Mucosa of gallbladder (tissue), 1 donor: Measurements from ENCODE around the gene PLGLB2. TPM values are rescaled to one million over a fixed set of nuclear protein-coding genes. Genes with fewer than 3 reads are reported as not detected.
"Not testable (repeated sequence)": the region's sequence is repeated elsewhere in the genome, so short reads cannot be mapped to it uniquely, and the experiment has no call there.

Source experiments
- DNase-seq: peaks from one replicate; pipeline ENCODE4 v3.0.0-alpha.2; 2020; ENCODE audit warnings: low spot score
- total RNA-seq: library from RNA; stranded (reverse); gene quantifications from one replicate; pipeline ENCODE4 v1.2.1, GENCODE V29; 2021
- donor health status: DM: no; HTN: no; CAD: no.

PLGLB2 gene
- total RNA-seq: 1.6 TPM

DNA sequence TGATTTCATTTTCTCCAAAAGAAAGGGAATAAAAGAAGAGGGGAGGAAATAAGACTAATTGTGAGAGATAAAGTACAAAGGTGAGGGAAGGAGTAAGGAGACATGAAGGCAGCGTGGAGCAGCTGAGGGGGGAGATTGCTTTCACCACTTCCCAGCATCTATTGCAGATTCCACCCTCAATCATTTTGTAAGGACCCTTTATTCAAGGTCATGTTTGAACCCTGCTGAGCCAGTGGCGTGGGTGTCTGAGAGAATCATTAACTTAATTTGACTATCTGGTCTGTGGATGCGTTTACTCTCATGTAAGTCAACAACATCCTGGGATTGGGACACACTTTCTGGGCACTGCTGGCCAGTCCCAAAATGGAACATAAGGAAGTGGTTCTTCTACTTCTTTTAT, at the start of gene PLGLB2:
PLGLB2 (plus strand) TSS at position 297 of the 400 bp plus-strand sequence; CDS start at position 364, 67 bp downstream.
- DNase-seq: not testable (repeated sequence)

DNA sequence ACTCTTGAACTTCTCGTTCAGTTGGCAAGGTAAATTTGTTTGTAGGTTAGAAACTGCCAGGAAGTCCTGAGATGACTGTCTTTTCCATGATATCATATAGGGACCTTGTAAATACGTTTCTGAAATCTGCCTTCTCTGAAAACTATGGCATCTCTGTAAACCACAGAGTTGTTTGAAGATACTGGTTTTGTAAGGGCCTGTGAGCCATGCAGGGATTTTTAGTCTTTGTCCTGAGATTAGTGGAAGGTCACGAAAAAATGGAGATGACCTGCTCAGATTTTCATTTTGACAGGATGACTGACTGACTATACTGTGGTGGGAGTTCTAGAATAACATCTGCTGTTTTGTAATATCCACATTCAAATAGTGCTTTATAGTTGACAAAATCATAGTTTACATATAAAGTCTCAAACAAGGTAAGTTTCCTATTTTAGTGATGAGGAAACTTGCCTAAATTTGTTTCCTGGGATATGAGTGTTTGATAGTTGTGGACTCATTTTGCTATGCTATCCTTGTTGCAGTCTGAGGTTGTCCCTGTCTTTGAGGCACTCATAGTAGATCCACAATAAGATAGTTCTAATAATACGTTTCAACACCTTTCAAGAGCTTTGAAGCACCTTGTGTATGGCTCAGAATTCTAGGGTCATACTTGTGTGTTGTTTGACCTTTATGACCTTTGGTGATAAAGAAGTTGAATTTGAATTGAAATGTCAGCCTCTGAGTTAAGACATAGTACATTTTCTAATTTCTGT, 43.1 kb upstream of the PLGLB2 start:
- DNase-seq: not testable (repeated sequence)

DNA sequence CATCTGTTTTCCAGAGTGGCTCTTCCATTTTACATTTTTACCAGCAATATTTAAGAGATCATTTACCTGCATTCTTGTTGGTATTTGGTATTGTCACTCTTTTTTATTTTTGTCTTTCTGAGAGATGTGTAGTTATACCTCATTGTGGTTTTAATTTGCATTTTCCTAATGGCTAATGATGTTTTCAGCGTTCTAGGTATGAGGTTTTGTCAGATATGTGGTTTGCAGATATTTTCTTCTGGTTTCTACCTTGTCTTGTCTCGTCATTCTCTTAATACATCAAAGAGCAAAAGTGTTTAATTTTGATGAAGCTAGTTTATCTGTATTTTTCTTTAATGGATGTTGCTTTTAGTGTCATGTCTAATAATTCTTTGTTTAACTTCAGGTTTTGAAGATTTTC, 39.5 kb upstream of the PLGLB2 start:
- not testable (repeated sequence) for DNase-seq

DNA sequence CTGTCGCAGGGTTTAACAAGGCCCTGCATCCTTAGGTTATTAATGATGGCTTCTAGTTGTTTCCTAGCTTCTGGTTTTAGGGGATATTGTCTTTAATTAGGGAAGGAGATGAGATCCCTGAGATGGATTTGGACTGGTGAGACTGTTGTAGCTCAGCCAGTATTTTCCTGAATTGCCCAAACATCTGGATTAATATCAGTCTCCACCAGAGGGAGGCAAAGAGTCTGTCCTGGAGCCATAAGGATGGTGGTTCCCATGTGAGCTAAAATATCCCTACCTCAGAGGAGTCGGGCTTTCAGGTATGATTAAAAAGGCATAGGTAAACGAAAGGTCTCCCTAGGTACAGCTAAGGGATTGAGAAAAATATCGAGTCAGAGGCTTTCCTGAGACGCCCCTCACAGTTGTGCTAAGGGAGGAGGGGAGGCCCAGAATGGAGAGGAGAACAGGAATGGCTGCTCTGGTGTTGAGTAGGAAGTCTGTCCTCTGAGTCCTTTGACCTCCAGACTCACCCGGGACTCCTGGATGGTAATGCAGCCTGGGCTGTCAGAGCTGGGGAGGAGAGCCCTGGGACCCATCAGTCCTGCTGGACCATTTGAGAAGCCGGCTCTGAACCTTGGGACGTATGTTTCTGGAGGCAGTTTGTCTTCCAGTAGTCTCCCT, 19.8 kb upstream of the PLGLB2 start:
- DNase-seq: not testable (repeated sequence)

DNA sequence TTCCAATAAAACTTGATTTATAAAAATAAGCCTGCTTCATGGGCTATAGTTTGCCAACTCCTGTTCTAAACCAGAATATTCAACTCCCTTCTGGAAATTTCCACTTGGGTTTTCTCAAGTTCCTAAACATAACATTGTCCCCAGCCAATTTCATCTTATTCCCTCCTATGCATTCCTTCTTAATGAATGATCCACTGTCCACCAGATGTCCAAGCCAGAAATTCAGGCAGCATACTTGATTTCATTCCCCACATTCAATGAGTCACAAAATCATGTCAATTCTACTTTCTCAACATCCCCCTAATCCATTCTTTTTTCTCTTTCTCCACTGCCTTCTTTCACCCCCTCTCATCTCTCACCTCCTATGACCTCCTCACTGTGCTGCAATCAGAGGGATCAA, 7.0 kb upstream of the PLGLB2 start:
- not testable (repeated sequence) for DNase-seq

DNA sequence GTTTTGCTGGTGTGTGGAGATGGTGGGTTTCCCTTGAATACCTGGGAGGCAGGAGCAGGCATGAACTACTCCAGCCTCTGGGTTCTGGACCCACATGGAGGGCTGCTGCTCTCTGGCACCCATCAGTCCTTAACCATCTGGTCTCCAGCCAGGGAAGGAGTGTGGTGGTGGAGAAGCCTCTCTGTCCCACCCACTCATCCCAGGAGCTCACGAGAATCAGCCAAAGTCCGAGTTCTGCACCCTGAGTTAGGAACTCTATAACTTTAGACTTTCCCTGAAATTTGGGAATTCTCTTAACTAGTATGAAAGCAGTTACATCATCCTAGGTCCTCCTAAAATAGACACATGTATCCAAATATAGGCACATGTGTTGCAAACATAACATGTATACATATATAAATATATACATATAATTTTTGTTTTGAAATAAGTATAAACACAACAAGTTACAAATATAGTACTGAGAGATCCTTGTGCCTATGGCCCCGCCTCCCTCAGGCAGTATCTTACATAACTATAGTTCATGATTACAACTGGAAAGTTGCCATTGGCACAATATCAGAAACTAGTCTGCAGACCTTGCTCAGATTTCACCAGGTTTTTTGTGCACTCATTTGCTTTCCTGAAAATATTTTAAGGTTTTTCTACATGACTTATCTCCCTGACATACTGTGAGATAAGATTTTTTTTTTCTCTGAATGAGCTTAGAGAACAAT, 5.3 kb upstream of the PLGLB2 start:
- DNase-seq: not testable (repeated sequence)

DNA sequence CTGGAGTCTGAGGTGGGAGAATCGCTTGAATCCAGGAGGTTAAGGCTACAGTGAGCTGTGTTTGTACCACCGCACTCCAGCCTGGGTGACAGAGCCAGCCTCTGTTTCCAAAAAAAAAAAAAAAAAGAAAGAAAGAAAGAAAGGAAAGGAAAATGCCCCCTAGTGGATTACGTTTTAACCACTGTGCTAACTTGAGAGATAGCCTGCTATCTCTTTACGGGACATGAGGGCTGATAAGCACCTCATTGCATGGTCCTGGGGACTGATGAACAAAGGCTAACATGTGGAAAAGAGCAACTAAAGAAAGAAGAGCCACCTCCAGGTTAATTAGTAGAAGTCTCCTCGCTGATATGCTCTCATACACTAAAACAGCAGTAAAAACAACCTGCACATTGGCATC, 4.2 kb upstream of the PLGLB2 start:
- DNase-seq: not testable (repeated sequence)

DNA sequence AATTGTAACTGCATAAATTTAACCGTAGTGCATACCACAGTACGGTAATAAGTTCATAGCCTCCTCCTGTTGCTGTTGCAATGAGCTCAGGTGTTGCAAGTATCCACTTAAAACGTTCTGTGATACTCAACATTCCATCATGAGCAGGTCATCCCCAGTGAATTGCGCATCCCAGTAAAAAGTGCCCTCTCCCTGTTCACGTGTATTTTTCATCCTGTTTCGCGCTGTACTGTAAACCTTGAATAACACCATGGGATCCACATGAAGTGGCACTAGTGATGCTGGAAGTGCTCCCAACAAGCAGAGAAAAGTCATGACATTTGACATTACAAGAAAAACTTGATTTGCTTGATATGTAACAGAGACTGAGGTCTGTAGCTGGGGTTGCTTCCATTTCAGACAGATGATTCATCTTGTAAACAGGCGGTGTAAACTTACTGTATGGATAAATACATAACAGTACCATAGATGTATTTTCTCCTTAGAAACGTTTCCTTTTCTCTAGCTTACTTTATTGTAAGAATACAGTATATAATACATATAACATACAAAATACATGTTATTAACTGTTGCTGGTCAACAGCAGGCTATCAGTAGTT, 2.4 kb upstream of the PLGLB2 start:
- not testable (repeated sequence) for DNase-seq

DNA sequence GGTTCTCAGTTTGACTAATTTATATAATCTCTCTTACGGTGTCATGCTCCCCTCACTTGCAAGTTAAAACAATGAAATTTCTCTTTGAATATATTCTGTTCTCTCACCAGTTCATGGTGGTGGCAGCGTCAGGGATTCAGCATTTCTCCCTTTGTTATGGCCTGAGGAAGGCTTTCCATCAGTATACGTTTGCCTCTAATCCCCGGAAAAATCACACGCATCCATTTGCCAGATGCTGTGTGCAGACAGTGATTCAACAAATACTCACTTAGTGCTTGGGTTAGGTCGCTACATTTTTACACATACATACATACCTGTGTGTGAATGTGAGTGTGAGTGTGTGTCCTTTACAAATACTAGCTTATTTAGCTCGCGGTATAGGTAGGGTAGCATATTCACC, 637 bp downstream of the PLGLB2 start:
- DNase-seq: not testable (repeated sequence)

DNA sequence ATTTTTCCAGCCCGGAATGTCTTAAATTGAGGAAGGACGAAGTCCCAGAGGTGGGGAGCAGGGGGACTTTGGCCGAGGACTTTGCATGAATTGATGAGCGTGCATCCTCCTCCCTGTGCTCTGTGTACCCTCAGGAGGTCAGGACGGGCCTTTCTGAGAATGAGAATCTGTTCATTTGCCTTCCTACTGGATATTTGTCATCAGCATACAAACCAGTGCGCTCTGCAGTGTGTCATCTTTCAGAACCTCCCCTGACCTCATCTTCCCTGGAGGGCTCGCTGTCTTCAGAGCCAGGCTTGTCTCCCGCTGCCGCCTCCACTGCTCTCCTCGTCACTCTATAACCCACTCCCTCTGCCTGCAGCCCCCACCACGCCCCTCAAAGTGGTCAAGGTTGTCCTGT, 2.7 kb downstream of the PLGLB2 start:
- DNase-seq: not testable (repeated sequence)

DNA sequence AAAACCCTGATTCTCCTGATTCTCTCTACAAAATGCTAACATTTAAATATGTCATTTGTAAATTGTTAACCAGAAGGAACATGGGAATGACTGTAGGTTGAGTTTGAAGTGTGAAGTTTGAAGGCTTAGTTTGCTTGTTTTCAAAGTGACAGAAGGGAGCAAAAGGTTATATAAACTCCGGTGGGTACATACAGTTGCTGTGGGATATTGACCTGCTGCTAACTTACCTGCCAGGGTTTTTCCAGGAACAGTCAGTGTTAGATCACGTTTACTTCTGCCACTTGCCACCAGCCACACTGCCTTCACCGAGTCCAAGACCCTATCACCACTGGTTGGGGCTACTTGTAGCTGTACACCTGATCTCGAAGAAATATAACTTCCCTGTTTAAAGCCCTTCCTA, 6.9 kb downstream of the PLGLB2 start:
- DNase-seq: not testable (repeated sequence)

Other genes with a start within 250 kb of the PLGLB2 start
- gene RGPD2, start 77.7 kb downstream of the PLGLB2 start, total RNA-seq: 1.4 TPM